Fibroblast of lung (primary cell): ENCODE results near the gene SMPDL3B. TPM values are rescaled to one million over a fixed set of nuclear protein-coding genes. Genes with fewer than 3 reads are reported as not detected.

Experiments
- DNase-seq, 2 donors: peaks; one replicate each; pipeline versions ENCODE4 v3.0.0 to v3.0.0-alpha.2; 2010; ENCODE audit warnings: low read depth in 2 of 2
- H2AFZ ChIP-seq: 2 replicates; pipeline ENCODE4 v1.5.1; 2012; ENCODE audit warnings: low read length, control low read depth, inconsistent platforms
- H3K27ac ChIP-seq: 2 replicates; pipeline ENCODE4 v1.5.1; 2011; ENCODE audit warnings: low read length, control low read depth; ENCODE audit not compliant: insufficient read depth
- H3K27me3 ChIP-seq: 2 replicates; pipeline ENCODE4 v1.5.1; 2011; ENCODE audit warnings: mild to moderate bottlenecking, low read length; ENCODE audit not compliant: control insufficient read depth, insufficient read depth
- H3K36me3 ChIP-seq: 2 replicates; pipeline ENCODE4 v1.5.1; 2011; ENCODE audit warnings: low read length; ENCODE audit not compliant: control insufficient read depth, insufficient read depth
- H3K4me1 ChIP-seq: 2 replicates; pipeline ENCODE4 v1.5.1; 2011; ENCODE audit warnings: low read length; ENCODE audit not compliant: control insufficient read depth, insufficient read depth; ENCODE audit errors: extremely low read depth
- H3K4me2 ChIP-seq: 2 replicates; pipeline ENCODE4 v1.5.1; 2011; ENCODE audit warnings: low read length, control low read depth; ENCODE audit not compliant: insufficient read depth; ENCODE audit errors: extremely low read depth
- H3K4me3 ChIP-seq, 4 experiments: fragments of 200-600 bp in 1 of 4; sonication (generic) in 1 of 4; replicated peaks in 1 of 4; 2 replicates each; pipeline ENCODE4 v1.5.1; 2011 to 2016; ENCODE audit warnings: low read length in 4 of 4, low read depth in 3 of 4, mild to moderate bottlenecking in 3 of 4, control low read depth in 2 of 4, inconsistent platforms in 1 of 4, mixed read lengths in 1 of 4; ENCODE audit not compliant: insufficient read depth in 1 of 4; ENCODE audit errors: control extremely low read depth in 1 of 4
- H3K79me2 ChIP-seq: 2 replicates; pipeline ENCODE4 v1.5.1; 2012; ENCODE audit warnings: mild to moderate bottlenecking, low read length, inconsistent platforms; ENCODE audit not compliant: control insufficient read depth, insufficient read depth
- H3K9ac ChIP-seq: 2 replicates; pipeline ENCODE4 v1.5.1; 2011; ENCODE audit warnings: mild to moderate bottlenecking, low read length, control low read depth; ENCODE audit not compliant: insufficient read depth
- H3K9me3 ChIP-seq: 2 replicates; pipeline ENCODE4 v1.5.1; 2012; ENCODE audit warnings: low read depth, low read length; ENCODE audit not compliant: control insufficient read depth, insufficient read depth
- H4K20me1 ChIP-seq: 2 replicates; pipeline ENCODE4 v1.5.1; 2011; ENCODE audit warnings: low read length; ENCODE audit not compliant: control insufficient read depth, insufficient read depth; ENCODE audit errors: extremely low read depth
- EZH2 ChIP-seq: IDR thresholded peaks from 2 replicates; pipeline ENCODE4 v1.5.1; 2012; ENCODE audit warnings: low read length, control low read depth, mild to moderate bottlenecking; ENCODE audit errors: missing control alignments
- polyA plus RNA-seq, 2 donors: library from polyadenylated mRNA; depleted of rRNA in 1 of 2; stranded (reverse) in 1 of 2; unstranded in 1 of 2; fragments of >200 nt; gene quantifications; 2 replicates each; pipeline ENCODE4 v1.2.1, GENCODE V29; 2011 to 2012; ENCODE audit warnings: missing spikeins in 1 of 2
- total RNA-seq: library from RNA; depleted of rRNA; stranded (reverse); fragments of >200 nt; gene quantifications from 2 replicates; pipeline ENCODE4 v1.2.1, GENCODE V29; 2014
- TF ChIP-seq, protein P1 (sequence below), 2 donors: IDR thresholded peaks in 1 of 2; conservative IDR thresholded peaks in 1 of 2; 1 replicate in 1 of 2; 2 replicates in 1 of 2; pipeline ENCODE4 v1.5.1; 2011 to 2012; ENCODE audit warnings: low read length in 2 of 2, control low read depth in 1 of 2, inconsistent platforms in 1 of 2, low read depth in 1 of 2, mild to moderate bottlenecking in 1 of 2

The SMPDL3B gene
- total and polyA plus RNA-seq, 2 donors (not counting 1 experiment from before 2014, with no cell fraction given): 0.17 TPM; not detected in 1

DNA sequence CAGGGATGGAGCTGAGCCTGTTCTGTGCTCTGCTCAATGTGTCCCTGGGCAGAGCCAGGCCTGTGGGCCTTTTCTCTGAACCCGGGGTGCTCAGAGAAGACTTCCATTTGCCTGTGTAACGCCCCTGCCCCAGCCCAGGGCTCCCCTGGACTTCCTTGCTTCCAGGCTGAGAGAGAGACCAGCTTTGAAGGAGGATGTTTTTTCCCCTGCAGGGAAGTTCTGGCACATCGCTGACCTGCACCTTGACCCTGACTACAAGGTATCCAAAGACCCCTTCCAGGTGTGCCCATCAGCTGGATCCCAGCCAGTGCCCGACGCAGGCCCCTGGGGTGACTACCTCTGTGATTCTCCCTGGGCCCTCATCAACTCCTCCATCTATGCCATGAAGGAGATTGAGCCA lies 10.2 kb downstream of the SMPDL3B start:
- H3K4me2 ChIP-seq: no peak overlapping the region
- DNase-seq: no peak
- no peaks in the 10 kb centered on the region for H3K9me3 ChIP-seq
- H3K27ac ChIP-seq: no peak overlapping the region
- peaks cover 5% of the 10 kb centered on the region for H3K27me3 ChIP-seq
- H3K4me1 ChIP-seq: no peaks in the 10 kb centered on the region
- H4K20me1 ChIP-seq: no peaks in the 10 kb centered on the region
- no peaks in the 10 kb centered on the region for H3K36me3 ChIP-seq
- TF ChIP-seq EZH2: no peak
- TF ChIP-seq, protein P1, sequence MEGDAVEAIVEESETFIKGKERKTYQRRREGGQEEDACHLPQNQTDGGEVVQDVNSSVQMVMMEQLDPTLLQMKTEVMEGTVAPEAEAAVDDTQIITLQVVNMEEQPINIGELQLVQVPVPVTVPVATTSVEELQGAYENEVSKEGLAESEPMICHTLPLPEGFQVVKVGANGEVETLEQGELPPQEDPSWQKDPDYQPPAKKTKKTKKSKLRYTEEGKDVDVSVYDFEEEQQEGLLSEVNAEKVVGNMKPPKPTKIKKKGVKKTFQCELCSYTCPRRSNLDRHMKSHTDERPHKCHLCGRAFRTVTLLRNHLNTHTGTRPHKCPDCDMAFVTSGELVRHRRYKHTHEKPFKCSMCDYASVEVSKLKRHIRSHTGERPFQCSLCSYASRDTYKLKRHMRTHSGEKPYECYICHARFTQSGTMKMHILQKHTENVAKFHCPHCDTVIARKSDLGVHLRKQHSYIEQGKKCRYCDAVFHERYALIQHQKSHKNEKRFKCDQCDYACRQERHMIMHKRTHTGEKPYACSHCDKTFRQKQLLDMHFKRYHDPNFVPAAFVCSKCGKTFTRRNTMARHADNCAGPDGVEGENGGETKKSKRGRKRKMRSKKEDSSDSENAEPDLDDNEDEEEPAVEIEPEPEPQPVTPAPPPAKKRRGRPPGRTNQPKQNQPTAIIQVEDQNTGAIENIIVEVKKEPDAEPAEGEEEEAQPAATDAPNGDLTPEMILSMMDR (conservative IDR thresholded peaks at IDR 0.05 in 1 of 2, IDR thresholded peaks at IDR 0.05 in 1 of 2; ENCODE audit: low read depth in 1 of 2, low read length in 2 of 2): no peak
- no peak overlapping the region for H3K4me3 ChIP-seq
- H3K79me2 ChIP-seq: no peaks in the 10 kb centered on the region
- H3K9ac ChIP-seq: no peak overlapping the region
- H2AFZ ChIP-seq: no peak overlapping the region

DNA sequence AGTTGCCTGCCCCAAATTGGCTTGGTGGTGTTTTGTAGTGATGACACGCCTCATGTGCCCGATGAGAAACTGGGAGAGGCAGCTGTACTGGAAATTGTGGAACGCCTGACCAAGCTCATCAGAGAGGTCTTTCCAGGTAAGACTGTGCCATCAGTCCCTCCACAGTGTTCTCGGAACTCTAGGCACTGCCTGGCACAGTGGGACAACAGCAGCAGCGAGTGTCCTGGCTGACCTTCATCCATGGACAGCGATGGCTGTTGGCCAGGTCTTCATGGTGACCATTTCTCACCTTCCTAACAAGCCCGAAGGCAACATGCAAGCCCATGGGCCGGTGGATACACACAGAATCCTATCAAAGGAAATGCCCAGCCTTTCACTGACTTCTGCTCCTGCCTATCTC lies 14.2 kb downstream of the SMPDL3B start:
- H3K9me3 ChIP-seq: no peaks in the 10 kb centered on the region
- no peak overlapping the region for H2AFZ ChIP-seq
- H3K79me2 ChIP-seq: no peaks in the 10 kb centered on the region
- no peaks in the 10 kb centered on the region for H4K20me1 ChIP-seq
- no peak overlapping the region for H3K4me2 ChIP-seq
- no peak for TF ChIP-seq EZH2
- TF ChIP-seq, protein P1 (conservative IDR thresholded peaks at IDR 0.05 in 1 of 2, IDR thresholded peaks at IDR 0.05 in 1 of 2; ENCODE audit: low read depth in 1 of 2, low read length in 2 of 2): no peak
- no peak overlapping the region for H3K27ac ChIP-seq
- H3K4me1 ChIP-seq: no peaks in the 10 kb centered on the region
- DNase-seq: no peak
- peaks cover 5% of the 10 kb centered on the region for H3K27me3 ChIP-seq
- H3K9ac ChIP-seq: no peak overlapping the region
- no peak overlapping the region for H3K4me3 ChIP-seq
- no peaks in the 10 kb centered on the region for H3K36me3 ChIP-seq

DNA sequence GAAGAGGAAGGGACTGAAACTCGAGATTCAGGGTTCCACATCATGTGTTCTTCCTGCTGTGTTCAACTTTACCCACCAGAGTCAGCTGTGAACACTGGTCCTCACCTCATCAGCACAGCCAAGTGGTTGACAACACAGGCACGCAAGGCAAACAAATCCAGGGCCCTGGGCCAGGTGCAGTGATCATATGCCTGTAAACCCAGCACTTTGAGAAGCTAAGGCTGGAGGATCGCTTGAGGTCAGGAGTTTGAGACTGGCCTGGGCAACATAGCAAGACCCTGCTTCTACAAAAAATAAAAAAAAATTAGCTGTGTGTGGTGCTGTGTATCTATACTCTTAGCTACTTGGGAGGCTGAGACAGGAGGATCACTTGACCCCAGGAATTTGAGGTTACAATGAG lies 16.6 kb downstream of the SMPDL3B start:
- no peak overlapping the region for H3K27ac ChIP-seq
- H3K36me3 ChIP-seq: no peaks in the 10 kb centered on the region
- H3K27me3 ChIP-seq: peaks cover 6% of the 10 kb centered on the region
- H3K4me2 ChIP-seq: no peak overlapping the region
- no peaks in the 10 kb centered on the region for H4K20me1 ChIP-seq
- H3K9me3 ChIP-seq: no peaks in the 10 kb centered on the region
- no peak overlapping the region for H2AFZ ChIP-seq
- no peaks in the 10 kb centered on the region for H3K79me2 ChIP-seq
- DNase-seq: no peak
- no peak overlapping the region for H3K9ac ChIP-seq
- TF ChIP-seq, protein P1 (conservative IDR thresholded peaks at IDR 0.05 in 1 of 2, IDR thresholded peaks at IDR 0.05 in 1 of 2; ENCODE audit: low read depth in 1 of 2, low read length in 2 of 2): no peak
- TF ChIP-seq EZH2: no peak
- no peaks in the 10 kb centered on the region for H3K4me1 ChIP-seq
- H3K4me3 ChIP-seq: no peak overlapping the region
